Middle frontal gyrus (tissue), 1 donor: ENCODE results near the gene CLEC16A.

Experiments used
- DNase-seq: peaks from one replicate; pipeline ENCODE4 v3.0.0-alpha.2; 2015; ENCODE audit warnings: low spot score; ENCODE audit errors: extremely low spot score

CLEC16A gene

GRCh38 chr16:11168386-11169051 lies 224.2 kb downstream of the CLEC16A start:
- no peak for DNase-seq

DNA sequence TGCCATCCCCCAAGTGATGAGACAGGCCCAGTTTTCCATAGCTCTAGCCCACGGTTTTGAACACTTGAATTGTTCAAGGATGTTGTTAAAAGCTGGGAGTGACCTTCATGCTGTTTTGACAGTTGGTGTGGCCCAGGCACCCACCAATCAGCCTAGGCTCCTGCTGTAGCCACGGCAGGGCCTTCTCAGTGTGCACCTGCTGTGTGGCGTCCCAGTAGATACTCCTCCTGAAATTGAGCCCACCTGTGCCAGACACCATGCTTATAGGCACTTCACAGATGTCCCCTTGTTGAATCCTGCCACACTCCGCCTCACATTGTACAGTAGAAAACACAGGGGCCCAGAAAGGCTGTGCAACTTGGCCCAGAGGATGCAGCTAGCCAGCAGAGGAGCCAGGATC lies 225.3 kb downstream of the CLEC16A start:
- no peak for DNase-seq

GRCh38 chr16:11170201-11170600 lies 225.8 kb downstream of the CLEC16A start:
- DNase-seq = no peak

- DNase-seq = no peak
These were observed 226.5 kb downstream of the CLEC16A start for GRCh38 chr16:11170696-11171447.

GRCh38 chr16:11171448-11171709 lies 227.0 kb downstream of the CLEC16A start:
- DNase-seq = no peak

GRCh38 chr16:11171757-11172299 lies 227.5 kb downstream of the CLEC16A start:
- no peak for DNase-seq

DNA sequence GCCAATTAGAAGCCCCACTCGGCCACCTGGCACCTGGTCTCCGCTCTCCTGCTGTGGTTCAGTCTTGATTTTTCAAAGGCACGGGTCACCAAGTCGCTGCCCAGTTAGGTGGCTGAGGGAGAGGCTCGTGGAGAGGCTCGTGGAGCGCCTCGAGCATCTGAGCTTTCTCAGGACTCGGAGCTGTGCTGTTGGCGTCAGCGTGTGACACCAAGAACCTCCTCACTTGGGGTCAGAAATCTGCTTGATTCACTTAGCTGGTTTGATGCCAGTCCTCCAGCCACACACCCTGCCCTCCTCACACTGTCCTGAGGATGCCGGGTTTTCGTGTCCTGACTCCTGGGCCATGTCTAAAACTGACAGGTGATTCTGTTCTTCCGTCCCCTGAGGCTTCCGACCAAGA lies 229.1 kb downstream of the CLEC16A start:
- no peak for DNase-seq

DNA sequence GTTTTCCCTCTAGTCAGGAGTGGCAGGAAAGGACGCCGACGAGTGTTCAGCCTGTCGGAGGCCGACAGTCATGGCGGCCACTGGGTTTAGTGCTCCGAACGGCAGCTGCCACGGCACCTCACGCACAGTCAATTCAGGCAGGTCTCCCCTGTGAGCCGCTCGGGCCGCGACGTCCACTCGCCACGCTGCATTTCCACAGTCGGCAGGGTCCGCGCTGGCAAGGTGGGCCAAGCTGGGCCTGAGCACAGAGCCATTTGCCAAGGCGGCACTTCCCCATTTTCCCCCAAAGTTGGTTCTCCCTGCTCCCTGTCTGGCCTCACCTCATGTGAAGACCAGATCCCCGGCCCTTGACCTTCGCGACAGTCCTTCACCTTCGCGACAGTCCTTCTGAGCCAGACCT lies 229.8 kb downstream of the CLEC16A start:
- DNase-seq = no peak

- DNase-seq = no peak
These were observed 230.9 kb downstream of the CLEC16A start for GRCh38 chr16:11175106-11175786.

- no peak for DNase-seq
These were observed 231.5 kb downstream of the CLEC16A start for GRCh38 chr16:11175787-11176341.

GRCh38 chr16:11177578-11178160 lies 233.3 kb downstream of the CLEC16A start:
- DNase-seq = no peak

GRCh38 chr16:11178424-11178823 lies 234.1 kb downstream of the CLEC16A start:
- no peak for DNase-seq

- no peak for DNase-seq
These were observed 235.2 kb downstream of the CLEC16A start for GRCh38 chr16:11179574-11179973.

GRCh38 chr16:11180489-11180888 lies 236.1 kb downstream of the CLEC16A start:
- DNase-seq = no peak

GRCh38 chr16:11181242-11181898 lies 237.0 kb downstream of the CLEC16A start:
- DNase-seq = no peak

GRCh38 chr16:11181899-11182279 lies 237.5 kb downstream of the CLEC16A start:
- DNase-seq = no peak

GRCh38 chr16:11182411-11182810 lies 238.0 kb downstream of the CLEC16A start:
- no peak for DNase-seq

- DNase-seq = no peak
These were observed 238.9 kb downstream of the CLEC16A start for GRCh38 chr16:11183035-11183812.

GRCh38 chr16:11183951-11184350 lies 239.6 kb downstream of the CLEC16A start:
- no peak for DNase-seq

DNA sequence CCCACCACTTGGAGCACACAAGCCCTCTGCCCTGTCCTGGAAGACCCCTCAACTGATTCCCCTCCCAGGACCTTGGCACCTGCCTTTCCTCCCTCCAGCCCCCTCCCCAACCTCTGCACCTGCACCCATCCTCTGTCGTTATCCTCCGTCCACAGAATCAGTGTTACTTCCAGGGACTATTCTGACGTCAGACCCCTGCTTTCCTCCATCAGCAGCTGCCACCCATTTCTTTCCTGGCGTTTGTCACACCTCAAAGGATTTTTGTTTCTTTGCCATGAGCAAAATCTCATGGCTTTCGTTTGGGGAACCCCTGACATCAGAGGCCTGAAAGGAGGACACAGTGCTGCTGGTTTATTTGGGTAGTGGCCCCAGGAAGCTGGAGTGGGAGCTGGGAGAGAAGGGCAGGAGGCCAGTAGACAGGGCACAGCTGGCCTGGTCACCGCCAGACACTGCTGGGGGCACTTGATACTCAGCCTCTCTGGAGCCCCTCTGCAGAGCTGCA lies 243.2 kb downstream of the CLEC16A start:
- DNase-seq = no peak
